HepG2 (cell line): Measurements from ENCODE around the gene TGM4.

ENCODE experiments used
- CBFB ChIP-seq: sonication (generic); formaldehyde crosslinking; IDR thresholded peaks from 2 replicates; pipeline ENCODE4 v1.4.0; 2020; ENCODE audit warnings: missing genetic modification reagents
- DNMT3B ChIP-seq: conservative IDR thresholded peaks from 2 replicates; pipeline ENCODE4 v1.6.1; 2016; ENCODE audit warnings: missing biosample characterization, control low read depth
- KDM1A ChIP-seq: IDR thresholded peaks from 2 replicates; pipeline ENCODE4 v1.6.1; 2016; ENCODE audit warnings: missing compliant biosample characterization
- MEIS2 ChIP-seq: sonication (generic); formaldehyde crosslinking; IDR thresholded peaks from 2 replicates; pipeline ENCODE4 v1.9.0; 2021; ENCODE audit warnings: mild to moderate bottlenecking, missing genetic modification reagents
- ZFP37 ChIP-seq: sonication (generic); formaldehyde crosslinking; IDR thresholded peaks from 2 replicates; pipeline ENCODE4 v1.4.0; 2020; ENCODE audit warnings: missing genetic modification reagents, borderline replicate concordance
- ZZZ3 ChIP-seq: sonication (generic); formaldehyde crosslinking; IDR thresholded peaks from 2 replicates; pipeline ENCODE4 v1.4.0; 2020; ENCODE audit warnings: missing genetic modification reagents, mild to moderate bottlenecking, borderline replicate concordance
- TF ChIP-seq, protein P1 (sequence below): sonication (generic); formaldehyde crosslinking; IDR thresholded peaks from 2 replicates; pipeline ENCODE4 v1.5.0; 2020; ENCODE audit warnings: mild to moderate bottlenecking, missing genetic modification reagents, moderate library complexity
- TF ChIP-seq, protein P2 (sequence below): sonication (generic); formaldehyde crosslinking; IDR thresholded peaks from 2 replicates; pipeline ENCODE4 v1.8.0; 2022; ENCODE audit warnings: missing genetic modification reagents, mild to moderate bottlenecking, moderate library complexity, borderline replicate concordance

DNA sequence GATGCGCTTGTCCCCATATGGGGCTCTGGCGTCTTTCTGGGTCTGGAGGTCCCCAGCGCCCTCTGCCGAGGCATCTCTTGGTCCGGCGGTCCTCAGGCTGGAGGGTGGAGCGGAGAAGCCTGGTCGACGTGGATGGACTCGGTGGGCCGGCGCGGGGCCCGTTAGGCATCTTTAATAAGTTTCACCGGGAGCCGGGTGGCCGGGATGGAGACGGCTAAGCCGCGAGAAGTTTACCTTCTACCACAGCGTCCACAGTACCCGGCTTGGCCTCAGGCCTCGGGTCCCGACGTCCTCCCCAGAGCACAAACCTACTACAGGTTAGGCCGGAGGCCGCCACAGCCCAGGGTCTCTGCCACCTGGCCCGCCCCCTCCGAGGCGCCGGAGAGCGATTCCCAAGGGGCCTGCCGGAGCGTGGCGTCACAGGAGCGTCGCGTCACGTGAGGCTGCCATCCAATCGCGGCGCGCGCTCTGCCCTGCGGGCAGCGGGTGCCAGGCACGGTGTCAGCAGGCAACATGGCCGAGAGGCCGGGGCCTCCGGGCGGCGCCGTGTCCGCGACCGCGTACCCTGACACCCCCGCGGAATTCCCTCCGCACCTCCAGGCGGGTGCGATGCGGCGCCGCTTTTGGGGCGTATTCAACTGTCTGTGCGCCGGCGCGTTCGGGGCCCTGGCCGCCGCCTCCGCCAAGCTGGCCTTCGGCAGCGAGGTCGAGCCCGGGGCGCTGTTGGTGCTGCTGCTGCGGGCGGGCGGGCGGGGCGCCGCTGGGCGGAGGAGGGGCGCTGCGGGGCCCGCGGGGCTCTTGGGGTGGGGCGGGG, 12.8 kb upstream of the TGM4 start, which contains the start of gene TMEM42:
- TF ChIP-seq DNMT3B (CRISPR knock-in tag) (no peak), CBFB (peak; percentile 81), KDM1A (no peak), ZZZ3 (CRISPR knock-in tag) (no peak; the same call in 1 of the 2 replicates), ZFP37 (CRISPR knock-in tag) (peak; percentile 63; the same call in 1 of the 2 replicates), MEIS2 (CRISPR knock-in tag) (no peak; the same call in 1 of the 2 replicates)
- TF ChIP-seq, protein P1, sequence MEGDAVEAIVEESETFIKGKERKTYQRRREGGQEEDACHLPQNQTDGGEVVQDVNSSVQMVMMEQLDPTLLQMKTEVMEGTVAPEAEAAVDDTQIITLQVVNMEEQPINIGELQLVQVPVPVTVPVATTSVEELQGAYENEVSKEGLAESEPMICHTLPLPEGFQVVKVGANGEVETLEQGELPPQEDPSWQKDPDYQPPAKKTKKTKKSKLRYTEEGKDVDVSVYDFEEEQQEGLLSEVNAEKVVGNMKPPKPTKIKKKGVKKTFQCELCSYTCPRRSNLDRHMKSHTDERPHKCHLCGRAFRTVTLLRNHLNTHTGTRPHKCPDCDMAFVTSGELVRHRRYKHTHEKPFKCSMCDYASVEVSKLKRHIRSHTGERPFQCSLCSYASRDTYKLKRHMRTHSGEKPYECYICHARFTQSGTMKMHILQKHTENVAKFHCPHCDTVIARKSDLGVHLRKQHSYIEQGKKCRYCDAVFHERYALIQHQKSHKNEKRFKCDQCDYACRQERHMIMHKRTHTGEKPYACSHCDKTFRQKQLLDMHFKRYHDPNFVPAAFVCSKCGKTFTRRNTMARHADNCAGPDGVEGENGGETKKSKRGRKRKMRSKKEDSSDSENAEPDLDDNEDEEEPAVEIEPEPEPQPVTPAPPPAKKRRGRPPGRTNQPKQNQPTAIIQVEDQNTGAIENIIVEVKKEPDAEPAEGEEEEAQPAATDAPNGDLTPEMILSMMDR (CRISPR knock-in tag): peak; percentile 63
- TF ChIP-seq, protein P2, sequence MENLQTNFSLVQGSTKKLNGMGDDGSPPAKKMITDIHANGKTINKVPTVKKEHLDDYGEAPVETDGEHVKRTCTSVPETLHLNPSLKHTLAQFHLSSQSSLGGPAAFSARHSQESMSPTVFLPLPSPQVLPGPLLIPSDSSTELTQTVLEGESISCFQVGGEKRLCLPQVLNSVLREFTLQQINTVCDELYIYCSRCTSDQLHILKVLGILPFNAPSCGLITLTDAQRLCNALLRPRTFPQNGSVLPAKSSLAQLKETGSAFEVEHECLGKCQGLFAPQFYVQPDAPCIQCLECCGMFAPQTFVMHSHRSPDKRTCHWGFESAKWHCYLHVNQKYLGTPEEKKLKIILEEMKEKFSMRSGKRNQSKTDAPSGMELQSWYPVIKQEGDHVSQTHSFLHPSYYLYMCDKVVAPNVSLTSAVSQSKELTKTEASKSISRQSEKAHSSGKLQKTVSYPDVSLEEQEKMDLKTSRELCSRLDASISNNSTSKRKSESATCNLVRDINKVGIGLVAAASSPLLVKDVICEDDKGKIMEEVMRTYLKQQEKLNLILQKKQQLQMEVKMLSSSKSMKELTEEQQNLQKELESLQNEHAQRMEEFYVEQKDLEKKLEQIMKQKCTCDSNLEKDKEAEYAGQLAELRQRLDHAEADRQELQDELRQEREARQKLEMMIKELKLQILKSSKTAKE: no peak
